HepG2 (cell line): ENCODE results near the gene SPHK1. TPM values are rescaled to one million over a fixed set of nuclear protein-coding genes. Genes with fewer than 3 reads are reported as not detected.
A peak's percentile ranks its signal among the peaks of the same experiment; 100 is the strongest.

Experiments
- ATAC-seq: fragments of 200-7000 bp; cut with Tn5 transposase; 3 replicates; pipeline ENCODE4 v1.9.1; 2020; ENCODE audit warnings: mild to moderate bottlenecking, moderate library complexity
- BruUV-seq: library from RNA; stranded (reverse); fragments of 400-500 nt; replicated peaks from 2 replicates; lab custom pipeline; 2021; lab: Mats Ljungman, UMichigan
- CTCF ChIA-PET: fragments of 300-600 bp; formaldehyde crosslinking; extraction: SDS; loops from one replicate; lab custom pipeline; 2021; ENCODE audit warnings: low total read pairs, inconsistent platforms, low intra/inter-chr PET ratio; lab: Yijun Ruan, JAX
- POLR2A ChIA-PET: fragments of 350-600 bp; sonication (Branson Sonifier 250); formaldehyde crosslinking; loops from one replicate; lab custom pipeline; 2020; ENCODE audit warnings: antibody characterized with exemption, inconsistent platforms; lab: Yijun Ruan, JAX
- DNase-seq: peaks from one replicate; pipeline ENCODE4 v3.0.0-alpha.2; 2015; ENCODE audit warnings: low spot score
- FAIRE-seq: peaks from 3 replicates; lab custom pipeline; 2011; peaks lifted over from hg19 to GRCh38; lab: Jason Lieb, UNC
- H2AFZ ChIP-seq: one replicate; pipeline ENCODE4 v1.6.1; 2011; ENCODE audit warnings: low read length, inconsistent platforms
- H3K27ac ChIP-seq: fragments of 300-600 bp; 3 replicates; pipeline ENCODE4 v1.8.0; 2011; ENCODE audit warnings: mixed run types, mild to moderate bottlenecking, mixed read lengths, low read length, inconsistent platforms; ENCODE audit not compliant: insufficient read depth; ENCODE audit errors: extremely low read length
- H3K27me3 ChIP-seq, 2 experiments: fragments of 200-600 bp in 1 of 2; 2 replicates in 1 of 2; 3 replicates in 1 of 2; pipeline versions ENCODE4 v1.6.0 to v1.8.0; 2011; ENCODE audit warnings: low read length in 2 of 2, mild to moderate bottlenecking in 2 of 2, moderate library complexity in 2 of 2, inconsistent platforms in 1 of 2; ENCODE audit not compliant: insufficient read depth in 2 of 2, control insufficient read depth in 1 of 2
- H3K36me3 ChIP-seq, 2 experiments: fragments of 200-600 bp in 1 of 2; replicated peaks in 1 of 2; 2 replicates in 1 of 2; 3 replicates in 1 of 2; pipeline versions ENCODE4 v1.5.1 to v1.8.0; 2011; ENCODE audit warnings: low read length in 2 of 2, inconsistent platforms in 1 of 2; ENCODE audit not compliant: insufficient read depth in 2 of 2, control insufficient read depth in 1 of 2
- H3K4me1 ChIP-seq: 2 replicates; pipeline ENCODE4 v1.5.1; 2012; ENCODE audit warnings: low read length, inconsistent platforms; ENCODE audit not compliant: insufficient read depth
- H3K4me2 ChIP-seq: 2 replicates; pipeline ENCODE4 v1.6.0; 2011; ENCODE audit warnings: low read depth, low read length, inconsistent platforms
- H3K4me3 ChIP-seq, 3 experiments: fragments of 200-600 bp in 1 of 3; sonication (generic), shearing (Covaris generic) in 1 of 3; replicated peaks in 1 of 3; 2 replicates each; pipeline ENCODE4 v1.5.1; 2011 to 2016; ENCODE audit warnings: low read length in 3 of 3, inconsistent platforms in 2 of 3, low read depth in 2 of 3, mild to moderate bottlenecking in 2 of 3, control low read depth in 1 of 3, mixed read lengths in 1 of 3; ENCODE audit not compliant: insufficient read depth in 1 of 3
- H3K79me2 ChIP-seq: one replicate; pipeline ENCODE4 v1.6.1; 2011; ENCODE audit warnings: low read length, inconsistent platforms; ENCODE audit not compliant: insufficient read depth
- H3K9ac ChIP-seq: 2 replicates; pipeline ENCODE4 v1.6.0; 2011; ENCODE audit warnings: mild to moderate bottlenecking, low read depth, low read length, inconsistent platforms; ENCODE audit not compliant: insufficient read depth
- H3K9me3 ChIP-seq: 2 replicates; pipeline ENCODE4 v1.5.1; 2012; ENCODE audit warnings: mild to moderate bottlenecking, low read length
- H4K20me1 ChIP-seq: 2 replicates; pipeline ENCODE4 v1.6.0; 2011; ENCODE audit warnings: inconsistent platforms, mild to moderate bottlenecking, low read length, moderate library complexity; ENCODE audit not compliant: insufficient read depth
- AGO2 ChIP-seq: fragments of 200-400 bp; formaldehyde crosslinking; optimal IDR thresholded peaks from 2 replicates; pipeline ENCODE3; 2017; ENCODE audit warnings: mild to moderate bottlenecking, low read depth, low read length, moderate library complexity
- CBX1 ChIP-seq: IDR thresholded peaks from one replicate; pipeline ENCODE4 v1.6.1; 2016; ENCODE audit warnings: antibody characterized with exemption, low read depth
- CREB1 ChIP-seq, 2 experiments: fragments of 450-650 bp in 1 of 2; IDR thresholded peaks; 2 replicates each; pipeline ENCODE4 v1.6.1; 2016 to 2017; ENCODE audit warnings: control low read depth in 1 of 2, mild to moderate bottlenecking in 1 of 2, missing compliant biosample characterization in 1 of 2, missing genetic modification characterization in 1 of 2
- EED ChIP-seq: sonication (generic); formaldehyde crosslinking; IDR thresholded peaks from 2 replicates; pipeline ENCODE4 v1.5.0; 2020; ENCODE audit warnings: mild to moderate bottlenecking, missing genetic modification reagents
- GLI4 ChIP-seq: sonication (generic); formaldehyde crosslinking; IDR thresholded peaks from 2 replicates; pipeline ENCODE4 v1.5.1; 2020; ENCODE audit warnings: missing genetic modification reagents, mild to moderate bottlenecking, moderate library complexity, borderline replicate concordance
- HES4 ChIP-seq: sonication (generic); formaldehyde crosslinking; IDR thresholded peaks from 2 replicates; pipeline ENCODE4 v1.9.0; 2021; ENCODE audit warnings: mild to moderate bottlenecking, missing genetic modification reagents, borderline replicate concordance
- KLF9 ChIP-seq: IDR thresholded peaks from 2 replicates; pipeline ENCODE4 v1.6.1; 2016; ENCODE audit warnings: low read depth
- MBNL3 ChIP-seq: fragments of 250-450 bp; sonication (Bioruptor Pico); conservative IDR thresholded peaks from 2 replicates; pipeline ENCODE4 v1.8.0; 2022; ENCODE audit warnings: mild to moderate bottlenecking, inconsistent platforms
- MTA1 ChIP-seq: sonication (generic); formaldehyde crosslinking; IDR thresholded peaks from 2 replicates; pipeline ENCODE4 v1.4.0; 2020; ENCODE audit warnings: missing genetic modification reagents, mild to moderate bottlenecking, borderline replicate concordance
- SP5 ChIP-seq: IDR thresholded peaks from 2 replicates; pipeline ENCODE4 v1.6.1; 2016; ENCODE audit warnings: low read depth, borderline replicate concordance
- STAG1 ChIP-seq: sonication (generic); formaldehyde crosslinking; IDR thresholded peaks from 2 replicates; pipeline ENCODE4 v1.4.0; 2020; ENCODE audit warnings: missing genetic modification reagents
- WGBS: methylation state at CpG from one replicate; pipeline ENCODE4 v1.1.6; 2017; ENCODE audit warnings: low lambda C conversion rate; 5-methylcytosine and 5-hydroxymethylcytosine counted together
- in situ Hi-C: cut with HindIII; loops from 2 replicates; pipeline ENCODE4 v1.10.0; 2017; ENCODE audit warnings: low pct_unique_long_range_greater_than_20kb; ENCODE audit not compliant: extremely low pct_ligation_motif_present
- intact Hi-C: fragments of 100-400 bp; cut with micrococcal nuclease; formaldehyde crosslinking; loops from one replicate; pipeline ENCODE4 v1.10.0; 2022; ENCODE audit not compliant: unreplicated experiment
- polyA plus RNA-seq, 8 experiments: library from polyadenylated mRNA; depleted of rRNA in 3 of 8; stranded (reverse) in 7 of 8; unstranded in 1 of 8; fragments of >200 nt; fragmentation: Illumina TruSeq in 4 of 8; extraction: Trizol in 4 of 8; gene quantifications; 2 replicates each; pipeline versions ENCODE4 v1.2.1 to v1.2.3, GENCODE V29; 2011 to 2016; ENCODE audit warnings: low read depth in 4 of 8, missing spikeins in 1 of 8, mixed read lengths in 1 of 8; ENCODE audit not compliant: insufficient read depth in 1 of 8
- total RNA-seq, 5 experiments: library from RNA; depleted of rRNA; stranded (reverse); fragments of >200 nt; fragmentation: Illumina TruSeq; extraction: Trizol; gene quantifications; 2 replicates each; pipeline ENCODE4 v1.2.3, GENCODE V29; 2016; ENCODE audit warnings: low read depth in 1 of 5
- TF ChIP-seq, protein P1 (sequence below): sonication (generic); formaldehyde crosslinking; IDR thresholded peaks from 2 replicates; pipeline ENCODE4 v1.5.1; 2020; ENCODE audit warnings: mild to moderate bottlenecking, missing genetic modification reagents, moderate library complexity

The SPHK1 gene
- total and polyA plus RNA-seq, 2 of the 13 experiments (the other 11 are each of a cell fraction or from before 2014, with no cell fraction given), result 129 to 160 TPM

DNA sequence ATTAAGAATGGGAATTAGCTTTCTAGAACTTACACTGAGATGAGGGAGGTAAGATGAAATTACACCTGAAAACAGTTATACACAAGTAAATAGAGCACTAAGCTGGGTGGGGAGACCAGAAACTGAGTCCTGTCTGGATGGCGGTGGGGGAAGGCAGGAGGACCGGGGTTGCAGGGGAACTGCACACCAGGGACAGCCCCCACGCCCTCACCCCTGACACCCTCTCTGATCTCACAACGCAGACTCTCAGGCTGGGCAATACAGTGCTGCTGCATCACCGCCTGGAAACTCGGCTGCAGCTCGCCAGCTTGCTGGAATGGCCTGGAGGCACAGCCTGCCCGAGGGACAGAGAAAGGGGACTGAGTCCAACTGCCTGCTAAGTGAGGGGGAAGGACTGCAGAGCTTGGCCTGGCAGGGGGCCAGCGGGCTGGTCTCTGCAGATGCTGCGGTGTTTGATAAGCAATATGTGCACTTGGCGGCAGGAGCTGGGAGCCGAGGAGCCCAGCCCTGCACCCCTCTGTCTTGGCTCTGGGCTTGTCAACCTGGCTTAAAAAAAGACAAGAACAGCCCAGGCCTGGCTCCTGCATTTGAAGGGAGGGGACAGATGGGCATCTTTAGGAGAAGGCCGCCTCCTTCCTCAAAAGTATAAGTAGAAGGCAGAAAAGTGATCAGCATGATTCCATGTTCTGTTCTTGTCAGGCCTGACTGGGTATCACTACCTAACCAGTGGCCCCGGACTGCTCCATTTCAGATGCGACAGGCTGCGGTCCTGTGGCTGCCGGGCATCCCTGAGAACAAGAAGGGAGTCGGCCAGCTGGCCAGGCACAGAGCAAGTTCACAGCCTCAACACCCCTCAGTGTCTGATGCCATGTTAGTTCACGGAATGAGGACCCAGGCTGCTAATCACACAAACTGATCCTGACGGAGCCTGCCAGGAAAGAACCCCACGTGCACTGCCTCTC lies 30.2 kb downstream of the SPHK1 start:
- ATAC-seq, result no peak
- no peaks in the 10 kb centered on the region for H3K4me1 ChIP-seq
- H3K79me2 ChIP-seq, result peaks cover 70% of the 10 kb centered on the region
- no peak overlapping the region for H3K27ac ChIP-seq
- H3K4me2 ChIP-seq, result no peak overlapping the region
- no peak for TF ChIP-seq CREB1 (IDR thresholded peaks at IDR 0.05)
- no peak for TF ChIP-seq CREB1 (CRISPR knock-in tag; IDR thresholded peaks at IDR 0.05)
- TF ChIP-seq KLF9 (CRISPR knock-in tag), result no peak
- no peak for TF ChIP-seq STAG1 (CRISPR knock-in tag)
- TF ChIP-seq HES4 (CRISPR knock-in tag), result 0 out of 2 replicates have a peak, but pooled peaks have one; percentile 45
- TF ChIP-seq MBNL3, result no peak
- TF ChIP-seq EED (CRISPR knock-in tag), result no peak
- TF ChIP-seq AGO2, result peak; percentile 50
- TF ChIP-seq MTA1 (CRISPR knock-in tag), result no peak
- TF ChIP-seq CBX1, result no peak
- no peak for TF ChIP-seq SP5 (CRISPR knock-in tag)
- TF ChIP-seq, protein P1, sequence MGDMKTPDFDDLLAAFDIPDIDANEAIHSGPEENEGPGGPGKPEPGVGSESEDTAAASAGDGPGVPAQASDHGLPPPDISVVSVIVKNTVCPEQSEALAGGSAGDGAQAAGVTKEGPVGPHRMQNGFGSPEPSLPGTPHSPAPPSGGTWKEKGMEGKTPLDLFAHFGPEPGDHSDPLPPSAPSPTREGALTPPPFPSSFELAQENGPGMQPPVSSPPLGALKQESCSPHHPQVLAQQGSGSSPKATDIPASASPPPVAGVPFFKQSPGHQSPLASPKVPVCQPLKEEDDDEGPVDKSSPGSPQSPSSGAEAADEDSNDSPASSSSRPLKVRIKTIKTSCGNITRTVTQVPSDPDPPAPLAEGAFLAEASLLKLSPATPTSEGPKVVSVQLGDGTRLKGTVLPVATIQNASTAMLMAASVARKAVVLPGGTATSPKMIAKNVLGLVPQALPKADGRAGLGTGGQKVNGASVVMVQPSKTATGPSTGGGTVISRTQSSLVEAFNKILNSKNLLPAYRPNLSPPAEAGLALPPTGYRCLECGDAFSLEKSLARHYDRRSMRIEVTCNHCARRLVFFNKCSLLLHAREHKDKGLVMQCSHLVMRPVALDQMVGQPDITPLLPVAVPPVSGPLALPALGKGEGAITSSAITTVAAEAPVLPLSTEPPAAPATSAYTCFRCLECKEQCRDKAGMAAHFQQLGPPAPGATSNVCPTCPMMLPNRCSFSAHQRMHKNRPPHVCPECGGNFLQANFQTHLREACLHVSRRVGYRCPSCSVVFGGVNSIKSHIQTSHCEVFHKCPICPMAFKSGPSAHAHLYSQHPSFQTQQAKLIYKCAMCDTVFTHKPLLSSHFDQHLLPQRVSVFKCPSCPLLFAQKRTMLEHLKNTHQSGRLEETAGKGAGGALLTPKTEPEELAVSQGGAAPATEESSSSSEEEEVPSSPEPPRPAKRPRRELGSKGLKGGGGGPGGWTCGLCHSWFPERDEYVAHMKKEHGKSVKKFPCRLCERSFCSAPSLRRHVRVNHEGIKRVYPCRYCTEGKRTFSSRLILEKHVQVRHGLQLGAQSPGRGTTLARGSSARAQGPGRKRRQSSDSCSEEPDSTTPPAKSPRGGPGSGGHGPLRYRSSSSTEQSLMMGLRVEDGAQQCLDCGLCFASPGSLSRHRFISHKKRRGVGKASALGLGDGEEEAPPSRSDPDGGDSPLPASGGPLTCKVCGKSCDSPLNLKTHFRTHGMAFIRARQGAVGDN, result 0 out of 2 replicates have a peak, but pooled peaks have one; percentile 2
- TF ChIP-seq GLI4 (CRISPR knock-in tag), result no peak
- in situ Hi-C loops (no loop called here), intact Hi-C loops (no loop called here)
- WGBS, result 95% methylated on average over 18 of the region's 21 CpGs
- H3K4me3 ChIP-seq, result no peak overlapping the region
- H3K9me3 ChIP-seq, result no peaks in the 10 kb centered on the region
- POLR2A ChIA-PET, result no interaction called here
- DNase-seq, result no peak
- H3K9ac ChIP-seq, result no peak overlapping the region
- peaks cover 14 to 43% of the 10 kb centered on the region in 2 experiments; a peak in 4 of 5 replicates for H3K36me3 ChIP-seq
- H4K20me1 ChIP-seq, result peaks cover 29% of the 10 kb centered on the region; the same call in 1 of the 2 replicates
- H3K27me3 ChIP-seq, result no peaks in the 10 kb centered on the region
- no TSS peak for BruUV-seq
- no peak for FAIRE-seq
- H2AFZ ChIP-seq, result no peak overlapping the region
- CTCF ChIA-PET, result no interaction called here
